ENCODE measurements around the gene HNRNPA3.

DNA sequence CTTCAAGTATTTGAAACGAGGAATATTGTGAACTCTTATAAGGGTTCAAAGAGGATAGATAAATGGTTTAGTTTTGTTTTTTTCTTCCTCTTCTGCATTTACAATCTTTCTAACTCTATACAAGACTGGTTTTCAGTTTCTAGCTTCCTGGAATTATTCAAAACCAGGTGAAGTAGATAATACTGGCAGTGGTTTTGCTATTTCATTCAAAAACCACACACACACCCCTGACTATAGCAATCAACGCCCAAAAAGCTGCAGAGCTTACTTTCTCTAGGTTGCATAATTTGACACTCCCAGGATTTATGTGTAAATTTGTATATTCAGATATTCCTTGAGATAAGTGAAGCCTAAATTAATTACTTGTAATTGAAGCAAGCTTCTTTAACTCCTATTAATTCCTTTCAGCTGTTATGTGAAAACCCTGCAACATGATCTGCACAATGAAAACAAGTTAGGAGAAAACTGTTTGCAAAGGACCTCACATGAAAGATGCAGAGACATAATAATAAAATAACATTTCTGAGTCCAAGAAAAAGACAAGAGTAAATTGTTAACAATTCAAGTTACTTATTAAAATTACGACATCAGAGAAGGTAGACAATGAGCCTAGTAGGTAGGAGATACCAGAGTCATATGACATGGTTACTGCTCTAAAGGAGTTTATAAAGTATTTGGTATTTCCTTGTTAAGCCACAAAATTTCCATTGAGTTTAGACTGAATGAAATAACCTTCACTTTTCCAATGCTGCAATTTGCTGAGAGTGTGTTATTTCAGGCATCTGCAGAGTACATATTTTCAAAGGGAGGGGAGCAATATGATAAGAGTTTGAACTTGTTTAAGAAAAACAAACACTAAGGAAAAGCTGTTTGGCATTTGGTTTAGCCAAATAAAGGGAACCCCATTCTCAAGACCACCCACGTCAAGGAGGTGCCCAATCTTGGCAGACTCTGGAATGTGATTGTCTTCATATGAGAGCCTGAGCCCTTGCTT, 53.5 kb downstream of the HNRNPA3 start:
- no peak for TF ChIP-seq JUND (IDR thresholded peaks at IDR 0.05)
- TF ChIP-seq, protein P1, sequence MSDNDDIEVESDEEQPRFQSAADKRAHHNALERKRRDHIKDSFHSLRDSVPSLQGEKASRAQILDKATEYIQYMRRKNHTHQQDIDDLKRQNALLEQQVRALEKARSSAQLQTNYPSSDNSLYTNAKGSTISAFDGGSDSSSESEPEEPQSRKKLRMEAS (IDR thresholded peaks at IDR 0.05; ENCODE audit: low read depth), result no peak
- no peak for TF ChIP-seq ELF1 (IDR thresholded peaks at IDR 0.05)
- no peak for TF ChIP-seq TAF1 (IDR thresholded peaks at IDR 0.05; ENCODE audit: borderline replicate concordance, low read depth, low read length)
- TF ChIP-seq, protein P2, sequence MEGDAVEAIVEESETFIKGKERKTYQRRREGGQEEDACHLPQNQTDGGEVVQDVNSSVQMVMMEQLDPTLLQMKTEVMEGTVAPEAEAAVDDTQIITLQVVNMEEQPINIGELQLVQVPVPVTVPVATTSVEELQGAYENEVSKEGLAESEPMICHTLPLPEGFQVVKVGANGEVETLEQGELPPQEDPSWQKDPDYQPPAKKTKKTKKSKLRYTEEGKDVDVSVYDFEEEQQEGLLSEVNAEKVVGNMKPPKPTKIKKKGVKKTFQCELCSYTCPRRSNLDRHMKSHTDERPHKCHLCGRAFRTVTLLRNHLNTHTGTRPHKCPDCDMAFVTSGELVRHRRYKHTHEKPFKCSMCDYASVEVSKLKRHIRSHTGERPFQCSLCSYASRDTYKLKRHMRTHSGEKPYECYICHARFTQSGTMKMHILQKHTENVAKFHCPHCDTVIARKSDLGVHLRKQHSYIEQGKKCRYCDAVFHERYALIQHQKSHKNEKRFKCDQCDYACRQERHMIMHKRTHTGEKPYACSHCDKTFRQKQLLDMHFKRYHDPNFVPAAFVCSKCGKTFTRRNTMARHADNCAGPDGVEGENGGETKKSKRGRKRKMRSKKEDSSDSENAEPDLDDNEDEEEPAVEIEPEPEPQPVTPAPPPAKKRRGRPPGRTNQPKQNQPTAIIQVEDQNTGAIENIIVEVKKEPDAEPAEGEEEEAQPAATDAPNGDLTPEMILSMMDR (IDR thresholded peaks at IDR 0.05), result no peak
- TF ChIP-seq RAD21 (IDR thresholded peaks at IDR 0.05; ENCODE audit: low read length), result no peak
- no peak for TF ChIP-seq FOXM1 (IDR thresholded peaks at IDR 0.05; ENCODE audit: low read depth)
- TF ChIP-seq YY1 (IDR thresholded peaks at IDR 0.05; ENCODE audit: low read depth), result no peak
- no peak for TF ChIP-seq EP300 (IDR thresholded peaks at IDR 0.05; ENCODE audit: borderline replicate concordance in 1 of 2, low read depth in 1 of 2, low read length in 1 of 2)
- no peak for TF ChIP-seq RXRA (IDR thresholded peaks at IDR 0.05; ENCODE audit: borderline replicate concordance, low read depth)
- TF ChIP-seq, protein P3, sequence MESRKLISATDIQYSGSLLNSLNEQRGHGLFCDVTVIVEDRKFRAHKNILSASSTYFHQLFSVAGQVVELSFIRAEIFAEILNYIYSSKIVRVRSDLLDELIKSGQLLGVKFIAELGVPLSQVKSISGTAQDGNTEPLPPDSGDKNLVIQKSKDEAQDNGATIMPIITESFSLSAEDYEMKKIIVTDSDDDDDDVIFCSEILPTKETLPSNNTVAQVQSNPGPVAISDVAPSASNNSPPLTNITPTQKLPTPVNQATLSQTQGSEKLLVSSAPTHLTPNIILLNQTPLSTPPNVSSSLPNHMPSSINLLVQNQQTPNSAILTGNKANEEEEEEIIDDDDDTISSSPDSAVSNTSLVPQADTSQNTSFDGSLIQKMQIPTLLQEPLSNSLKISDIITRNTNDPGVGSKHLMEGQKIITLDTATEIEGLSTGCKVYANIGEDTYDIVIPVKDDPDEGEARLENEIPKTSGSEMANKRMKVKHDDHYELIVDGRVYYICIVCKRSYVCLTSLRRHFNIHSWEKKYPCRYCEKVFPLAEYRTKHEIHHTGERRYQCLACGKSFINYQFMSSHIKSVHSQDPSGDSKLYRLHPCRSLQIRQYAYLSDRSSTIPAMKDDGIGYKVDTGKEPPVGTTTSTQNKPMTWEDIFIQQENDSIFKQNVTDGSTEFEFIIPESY (IDR thresholded peaks at IDR 0.05; ENCODE audit: borderline replicate concordance, low read depth), result no peak
- no peak for TF ChIP-seq RFX5 (IDR thresholded peaks at IDR 0.05; ENCODE audit: low read length)
- TF ChIP-seq, protein P4, sequence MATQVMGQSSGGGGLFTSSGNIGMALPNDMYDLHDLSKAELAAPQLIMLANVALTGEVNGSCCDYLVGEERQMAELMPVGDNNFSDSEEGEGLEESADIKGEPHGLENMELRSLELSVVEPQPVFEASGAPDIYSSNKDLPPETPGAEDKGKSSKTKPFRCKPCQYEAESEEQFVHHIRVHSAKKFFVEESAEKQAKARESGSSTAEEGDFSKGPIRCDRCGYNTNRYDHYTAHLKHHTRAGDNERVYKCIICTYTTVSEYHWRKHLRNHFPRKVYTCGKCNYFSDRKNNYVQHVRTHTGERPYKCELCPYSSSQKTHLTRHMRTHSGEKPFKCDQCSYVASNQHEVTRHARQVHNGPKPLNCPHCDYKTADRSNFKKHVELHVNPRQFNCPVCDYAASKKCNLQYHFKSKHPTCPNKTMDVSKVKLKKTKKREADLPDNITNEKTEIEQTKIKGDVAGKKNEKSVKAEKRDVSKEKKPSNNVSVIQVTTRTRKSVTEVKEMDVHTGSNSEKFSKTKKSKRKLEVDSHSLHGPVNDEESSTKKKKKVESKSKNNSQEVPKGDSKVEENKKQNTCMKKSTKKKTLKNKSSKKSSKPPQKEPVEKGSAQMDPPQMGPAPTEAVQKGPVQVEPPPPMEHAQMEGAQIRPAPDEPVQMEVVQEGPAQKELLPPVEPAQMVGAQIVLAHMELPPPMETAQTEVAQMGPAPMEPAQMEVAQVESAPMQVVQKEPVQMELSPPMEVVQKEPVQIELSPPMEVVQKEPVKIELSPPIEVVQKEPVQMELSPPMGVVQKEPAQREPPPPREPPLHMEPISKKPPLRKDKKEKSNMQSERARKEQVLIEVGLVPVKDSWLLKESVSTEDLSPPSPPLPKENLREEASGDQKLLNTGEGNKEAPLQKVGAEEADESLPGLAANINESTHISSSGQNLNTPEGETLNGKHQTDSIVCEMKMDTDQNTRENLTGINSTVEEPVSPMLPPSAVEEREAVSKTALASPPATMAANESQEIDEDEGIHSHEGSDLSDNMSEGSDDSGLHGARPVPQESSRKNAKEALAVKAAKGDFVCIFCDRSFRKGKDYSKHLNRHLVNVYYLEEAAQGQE (IDR thresholded peaks at IDR 0.05; ENCODE audit: low read depth, low read length), result no peak
